GM12878 (cell line): ENCODE data around the gene DPF3. TPM values are rescaled to one million over a fixed set of nuclear protein-coding genes. Genes with fewer than 3 reads are reported as not detected.

ENCODE experiments used
- ATAC-seq: fragments of 200-7000 bp; cut with Tn5 transposase; 3 replicates; pipeline ENCODE4 v1.9.1; 2020; ENCODE audit warnings: mild to moderate bottlenecking, moderate library complexity
- BruUV-seq: library from RNA; stranded (reverse); fragments of 400-500 nt; replicated peaks from 2 replicates; lab custom pipeline; 2021; lab: Mats Ljungman, UMichigan
- CTCF ChIA-PET: fragments of 300-600 bp; sonication (Branson Sonifier 250); formaldehyde crosslinking; extraction: SDS; loops from one replicate; lab custom pipeline; 2021; ENCODE audit warnings: inconsistent platforms; lab: Yijun Ruan, JAX
- POLR2A ChIA-PET: fragments of 350-600 bp; formaldehyde crosslinking; extraction: SDS; loops from one replicate; lab custom pipeline; 2021; ENCODE audit warnings: inconsistent platforms; lab: Charles Lee
- RAD21 ChIA-PET: fragments of 300-600 bp; sonication (Branson Sonifier 250); formaldehyde crosslinking; loops from one replicate; lab custom pipeline; 2023; ENCODE audit warnings: antibody characterized with exemption; ENCODE audit not compliant: unreplicated experiment; lab: Charles Lee
- SMC1A ChIA-PET: fragments of 300-600 bp; sonication (Branson Sonifier 250); formaldehyde crosslinking; loops from one replicate; lab custom pipeline; 2023; ENCODE audit not compliant: unreplicated experiment, uncharacterized antibody; lab: Charles Lee
- DNase-seq: peaks from one replicate; pipeline ENCODE4 v3.0.0-alpha.2; 2011; ENCODE audit warnings: low read depth, low spot score
- FAIRE-seq: peaks from 3 replicates; lab custom pipeline; 2011; peaks lifted over from hg19 to GRCh38; lab: Jason Lieb, UNC
- H2AFZ ChIP-seq: 2 replicates; pipeline ENCODE4 v1.6.0; 2011; ENCODE audit warnings: low read depth, low read length, control low read depth; ENCODE audit not compliant: control insufficient read depth
- H3K27ac ChIP-seq: 2 replicates; pipeline ENCODE4 v1.5.1; 2011; ENCODE audit warnings: control low read depth; ENCODE audit not compliant: control insufficient read depth, insufficient read depth
- H3K27me3 ChIP-seq, 2 experiments: replicated peaks in 1 of 2; 2 replicates each; pipeline versions ENCODE4 v1.6.0 to v1.6.1; 2011; ENCODE audit warnings: low read length in 1 of 2; ENCODE audit not compliant: control insufficient read depth in 2 of 2, insufficient read depth in 2 of 2
- H3K36me3 ChIP-seq, 2 experiments: 2 replicates each; pipeline ENCODE4 v1.5.1; 2011; ENCODE audit warnings: low read length in 1 of 2; ENCODE audit not compliant: control insufficient read depth in 2 of 2, insufficient read depth in 2 of 2
- H3K4me1 ChIP-seq: 2 replicates; pipeline ENCODE4 v1.6.1; 2011; ENCODE audit warnings: mild to moderate bottlenecking, low read length, moderate library complexity, mixed read lengths; ENCODE audit not compliant: control insufficient read depth, insufficient read depth
- H3K4me2 ChIP-seq: 2 replicates; pipeline ENCODE4 v1.6.0; 2011; ENCODE audit warnings: control low read depth; ENCODE audit not compliant: control insufficient read depth, insufficient read depth
- H3K4me3 ChIP-seq: fragments of 200-600 bp; sonication (generic); 2 replicates; pipeline ENCODE4 v1.5.1; 2016
- H3K79me2 ChIP-seq: 2 replicates; pipeline ENCODE4 v1.6.0; 2011; ENCODE audit warnings: low read length; ENCODE audit not compliant: control insufficient read depth, insufficient read depth
- H3K9ac ChIP-seq: 2 replicates; pipeline ENCODE4 v1.8.0; 2011; ENCODE audit warnings: low read length, control low read depth, mixed read lengths; ENCODE audit not compliant: control insufficient read depth, insufficient read depth
- H3K9me3 ChIP-seq: replicated peaks from 3 replicates; pipeline ENCODE4 v1.5.1; 2011; ENCODE audit warnings: mild to moderate bottlenecking, low read length; ENCODE audit not compliant: control insufficient read depth, insufficient read depth
- H4K20me1 ChIP-seq: 2 replicates; pipeline ENCODE4 v1.6.0; 2011; ENCODE audit not compliant: control insufficient read depth, insufficient read depth
- CREM ChIP-seq: IDR thresholded peaks from 2 replicates; pipeline ENCODE4 v1.6.1; 2014; ENCODE audit warnings: antibody characterized with exemption, low read depth
- CUX1 ChIP-seq: IDR thresholded peaks from 2 replicates; pipeline ENCODE4 v1.6.1; 2012; ENCODE audit warnings: improper control_type of control experiment, low read depth, low read length; ENCODE audit not compliant: insufficient replicate concordance
- MEF2A ChIP-seq: IDR thresholded peaks from 2 replicates; pipeline ENCODE4 v1.6.1; 2011; ENCODE audit warnings: low read depth, mild to moderate bottlenecking, low read length, moderate library complexity; ENCODE audit not compliant: insufficient read depth
- NFXL1 ChIP-seq: fragments of 450-650 bp; IDR thresholded peaks from 2 replicates; pipeline ENCODE4 v1.6.1; 2017; ENCODE audit warnings: antibody characterized with exemption, mild to moderate bottlenecking, borderline replicate concordance
- PAX5 ChIP-seq: IDR thresholded peaks from 2 replicates; pipeline ENCODE4 v1.6.1; 2011; ENCODE audit warnings: low read depth, low read length, borderline replicate concordance
- RFX5 ChIP-seq: IDR thresholded peaks from 2 replicates; pipeline ENCODE4 v1.6.1; 2011; ENCODE audit warnings: low read depth, low read length, improper control_type of control experiment
- SKIL ChIP-seq: fragments of 450-650 bp; IDR thresholded peaks from 2 replicates; pipeline ENCODE4 v1.6.1; 2017; ENCODE audit warnings: mild to moderate bottlenecking, low read depth, inconsistent platforms; ENCODE audit not compliant: poor library complexity, severe bottlenecking
- WGBS: methylation state at CpG from one replicate; pipeline ENCODE4 v1.1.6; 2016; ENCODE audit warnings: low lambda C conversion rate; ENCODE audit not compliant: insufficient replicate concordance, insufficient coverage; ENCODE audit errors: missing lambda C conversion rate; 5-methylcytosine and 5-hydroxymethylcytosine counted together
- in situ Hi-C: fragments of 300-500 bp; cut with MboI; formaldehyde crosslinking; loops from 9 replicates; pipeline ENCODE4 v1.14.3; 2018; ENCODE audit warnings: mixed read lengths
- intact Hi-C: fragments of 100-400 bp; cut with micrococcal nuclease; formaldehyde crosslinking; loops from one replicate; pipeline ENCODE4 v1.14.2; 2022; ENCODE audit not compliant: unreplicated experiment
- polyA plus RNA-seq, 11 experiments: library from polyadenylated mRNA; depleted of rRNA in 4 of 11; unstranded in 6 of 11; stranded (reverse) in 5 of 11; fragments of >200 nt; fragmentation: Nextera tagmentation in 4 of 11; fragmentation: Illumina TruSeq in 1 of 11; extraction: Ambion mirVana in 4 of 11; extraction: Trizol in 1 of 11; gene quantifications; 1 replicate in 1 of 11; 2 replicates in 10 of 11; pipeline versions ENCODE4 v1.2.1 to v1.2.3, GENCODE V29; 2011 to 2016; ENCODE audit warnings: inconsistent platforms in 2 of 11, missing spikeins in 2 of 11, low read depth in 1 of 11
- total RNA-seq, 4 experiments: library from RNA; depleted of rRNA in 3 of 4; stranded (reverse); fragments of >200 nt in 3 of 4; fragmentation: Illumina TruSeq in 1 of 4; extraction: Trizol in 1 of 4; gene quantifications; 2 replicates each; pipeline versions ENCODE4 v1.2.1 to v1.2.3, GENCODE V29; 2013 to 2021
- TF ChIP-seq, protein P1 (sequence below): fragments of 450-650 bp; formaldehyde crosslinking; IDR thresholded peaks from 2 replicates; pipeline ENCODE4 v1.5.0; 2022; ENCODE audit warnings: mild to moderate bottlenecking, missing genetic modification characterization
- TF ChIP-seq, protein P2 (sequence below): fragments of 450-650 bp; IDR thresholded peaks from 2 replicates; pipeline ENCODE4 v1.6.1; 2018; ENCODE audit warnings: borderline replicate concordance, mild to moderate bottlenecking; ENCODE audit not compliant: partially characterized antibody

DPF3 gene
- total and polyA plus RNA-seq, 10 of the 15 experiments (the other 5 are each of a cell fraction or from before 2014, with no cell fraction given), result 0.69 to 8.0 (median 2.2) TPM

GRCh38 chr14:72716476-72716875 lies 177.4 kb downstream of the DPF3 start:
- ChIA-PET SMC1A (interaction anchor here (0.7 to 1.9 kb wide), 9 partner anchors 52 to 203 kb away, joined by 3 to 7 read pairs (median 4); partner anchors contain the start of gene DPF3), POLR2A (no interaction called here), RAD21 (interaction anchor here (0.7 to 1.5 kb wide), 8 partner anchors 81 to 202 kb away, joined by 3 to 10 read pairs (median 4); partner anchors contain the start of gene DPF3), CTCF (interaction anchor here (0.9 to 2.0 kb wide), 3 partner anchors 119 to 199 kb away, joined by 3 to 11 read pairs (median 6); no protein-coding TSS in a partner anchor)
- intact Hi-C loops, result no loop called here
- no peak overlapping the region for H3K4me2 ChIP-seq
- H2AFZ ChIP-seq, result no peak overlapping the region
- in situ Hi-C loops, result no loop called here
- no peak overlapping the region for H3K4me3 ChIP-seq
- H3K27ac ChIP-seq, result no peak overlapping the region
- no peaks in the 10 kb centered on the region for H3K79me2 ChIP-seq
- no peaks in the 10 kb centered on the region for H3K36me3 ChIP-seq
- FAIRE-seq (no peak), ATAC-seq (no peak), DNase-seq (no peak)
- no peaks in the 10 kb centered on the region for H3K9me3 ChIP-seq
- H3K4me1 ChIP-seq, result peaks cover 24% of the 10 kb centered on the region
- no peaks in the 10 kb centered on the region for H4K20me1 ChIP-seq
- no TSS peak for BruUV-seq
- H3K27me3 ChIP-seq, result no peaks in the 10 kb centered on the region
- 83% methylated on average over 4 of the region's 4 CpGs for WGBS
- H3K9ac ChIP-seq, result no peak overlapping the region
- TF ChIP-seq PAX5 (no peak), RFX5 (no peak), MEF2A (no peak), SKIL (no peak), NFXL1 (no peak), CUX1 (no peak), CREM (no peak)
- TF ChIP-seq, protein P1, sequence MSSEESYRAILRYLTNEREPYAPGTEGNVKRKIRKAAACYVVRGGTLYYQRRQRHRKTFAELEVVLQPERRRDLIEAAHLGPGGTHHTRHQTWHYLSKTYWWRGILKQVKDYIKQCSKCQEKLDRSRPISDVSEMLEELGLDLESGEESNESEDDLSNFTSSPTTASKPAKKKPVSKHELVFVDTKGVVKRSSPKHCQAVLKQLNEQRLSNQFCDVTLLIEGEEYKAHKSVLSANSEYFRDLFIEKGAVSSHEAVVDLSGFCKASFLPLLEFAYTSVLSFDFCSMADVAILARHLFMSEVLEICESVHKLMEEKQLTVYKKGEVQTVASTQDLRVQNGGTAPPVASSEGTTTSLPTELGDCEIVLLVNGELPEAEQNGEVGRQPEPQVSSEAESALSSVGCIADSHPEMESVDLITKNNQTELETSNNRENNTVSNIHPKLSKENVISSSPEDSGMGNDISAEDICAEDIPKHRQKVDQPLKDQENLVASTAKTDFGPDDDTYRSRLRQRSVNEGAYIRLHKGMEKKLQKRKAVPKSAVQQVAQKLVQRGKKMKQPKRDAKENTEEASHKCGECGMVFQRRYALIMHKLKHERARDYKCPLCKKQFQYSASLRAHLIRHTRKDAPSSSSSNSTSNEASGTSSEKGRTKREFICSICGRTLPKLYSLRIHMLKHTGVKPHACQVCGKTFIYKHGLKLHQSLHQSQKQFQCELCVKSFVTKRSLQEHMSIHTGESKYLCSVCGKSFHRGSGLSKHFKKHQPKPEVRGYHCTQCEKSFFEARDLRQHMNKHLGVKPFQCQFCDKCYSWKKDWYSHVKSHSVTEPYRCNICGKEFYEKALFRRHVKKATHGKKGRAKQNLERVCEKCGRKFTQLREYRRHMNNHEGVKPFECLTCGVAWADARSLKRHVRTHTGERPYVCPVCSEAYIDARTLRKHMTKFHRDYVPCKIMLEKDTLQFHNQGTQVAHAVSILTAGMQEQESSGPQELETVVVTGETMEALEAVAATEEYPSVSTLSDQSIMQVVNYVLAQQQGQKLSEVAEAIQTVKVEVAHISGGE (CRISPR knock-in tag), result no peak
- TF ChIP-seq, protein P2, sequence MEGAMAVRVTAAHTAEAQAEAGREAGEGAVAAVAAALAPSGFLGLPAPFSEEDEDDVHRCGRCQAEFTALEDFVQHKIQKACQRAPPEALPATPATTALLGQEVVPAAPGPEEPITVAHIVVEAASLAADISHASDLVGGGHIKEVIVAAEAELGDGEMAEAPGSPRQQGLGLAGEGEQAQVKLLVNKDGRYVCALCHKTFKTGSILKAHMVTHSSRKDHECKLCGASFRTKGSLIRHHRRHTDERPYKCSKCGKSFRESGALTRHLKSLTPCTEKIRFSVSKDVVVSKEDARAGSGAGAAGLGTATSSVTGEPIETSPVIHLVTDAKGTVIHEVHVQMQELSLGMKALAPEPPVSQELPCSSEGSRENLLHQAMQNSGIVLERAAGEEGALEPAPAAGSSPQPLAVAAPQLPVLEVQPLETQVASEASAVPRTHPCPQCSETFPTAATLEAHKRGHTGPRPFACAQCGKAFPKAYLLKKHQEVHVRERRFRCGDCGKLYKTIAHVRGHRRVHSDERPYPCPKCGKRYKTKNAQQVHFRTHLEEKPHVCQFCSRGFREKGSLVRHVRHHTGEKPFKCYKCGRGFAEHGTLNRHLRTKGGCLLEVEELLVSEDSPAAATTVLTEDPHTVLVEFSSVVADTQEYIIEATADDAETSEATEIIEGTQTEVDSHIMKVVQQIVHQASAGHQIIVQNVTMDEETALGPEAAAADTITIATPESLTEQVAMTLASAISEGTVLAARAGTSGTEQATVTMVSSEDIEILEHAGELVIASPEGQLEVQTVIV, result no peak
